ENCODE measurements around the gene PPP1R2B.
A peak's percentile ranks its signal among the peaks of the same experiment; 100 is the strongest.
"Not testable (repeated sequence)": the region's sequence is repeated elsewhere in the genome, so short reads cannot be mapped to it uniquely, and the experiment has no call there.

The PPP1R2B gene

GRCh38 chr5:156850206-156850751, at the start of gene PPP1R2B:
Gene PPP1R2B, plus strand, starts transcription at chr5:156850295. Its CDS starts 268 bp downstream, at chr5:156850563.
- DNase-seq (ENCODE audit: low spot score), result no peak

GRCh38 chr5:156800929-156801328, 49.2 kb upstream of the PPP1R2B start:
- DNase-seq (ENCODE audit: low spot score), result no peak

- no peak for DNase-seq (ENCODE audit: low spot score)
Measured at GRCh38 chr5:156802501-156802900, 47.6 kb upstream of the PPP1R2B start.

GRCh38 chr5:156803404-156803803, 46.7 kb upstream of the PPP1R2B start:
- DNase-seq (ENCODE audit: low spot score), result no peak

GRCh38 chr5:156812959-156813358, 37.1 kb upstream of the PPP1R2B start:
- no peak for DNase-seq (ENCODE audit: low spot score)

- peak; percentile 66 for DNase-seq (ENCODE audit: low spot score)
Measured at GRCh38 chr5:156815988-156816599, 34.0 kb upstream of the PPP1R2B start.

- DNase-seq (ENCODE audit: low spot score), result no peak
Measured at GRCh38 chr5:156819537-156819936, 30.6 kb upstream of the PPP1R2B start.

GRCh38 chr5:156819967-156820581, 30.0 kb upstream of the PPP1R2B start:
- no peak for DNase-seq (ENCODE audit: low spot score)

GRCh38 chr5:156824241-156824640, 25.9 kb upstream of the PPP1R2B start:
- DNase-seq (ENCODE audit: low spot score), result no peak

- DNase-seq (ENCODE audit: low spot score), result peak; percentile 38
Measured at GRCh38 chr5:156824800-156825199, 25.3 kb upstream of the PPP1R2B start.

GRCh38 chr5:156825688-156826087, 24.4 kb upstream of the PPP1R2B start:
- no peak for DNase-seq (ENCODE audit: low spot score)

GRCh38 chr5:156826150-156826549, 23.9 kb upstream of the PPP1R2B start:
- no peak for DNase-seq (ENCODE audit: low spot score)

GRCh38 chr5:156834916-156835315, 15.2 kb upstream of the PPP1R2B start:
- no peak for DNase-seq (ENCODE audit: low spot score)

GRCh38 chr5:156835905-156836304, 14.2 kb upstream of the PPP1R2B start:
- no peak for DNase-seq (ENCODE audit: low spot score)

- DNase-seq (ENCODE audit: low spot score), result no peak
Measured at GRCh38 chr5:156836846-156837245, 13.2 kb upstream of the PPP1R2B start.

- no peak for DNase-seq (ENCODE audit: low spot score)
Measured at GRCh38 chr5:156838961-156839360, 11.1 kb upstream of the PPP1R2B start.

GRCh38 chr5:156841737-156842136, 8.4 kb upstream of the PPP1R2B start:
- DNase-seq (ENCODE audit: low spot score), result no peak

- DNase-seq (ENCODE audit: low spot score), result no peak
Measured at GRCh38 chr5:156846914-156847313, 3.2 kb upstream of the PPP1R2B start.

- DNase-seq (ENCODE audit: low spot score), result not testable (repeated sequence)
Measured at GRCh38 chr5:156848447-156848846, 1.6 kb upstream of the PPP1R2B start.

- DNase-seq (ENCODE audit: low spot score), result no peak
Measured at GRCh38 chr5:156851880-156852279, 1.8 kb downstream of the PPP1R2B start.

- not testable (repeated sequence) for DNase-seq (ENCODE audit: low spot score)
Measured at GRCh38 chr5:156853055-156853454, 3.0 kb downstream of the PPP1R2B start.

- DNase-seq (ENCODE audit: low spot score), result no peak
Measured at GRCh38 chr5:156865427-156865826, 15.3 kb downstream of the PPP1R2B start.

- no peak for DNase-seq (ENCODE audit: low spot score)
Measured at GRCh38 chr5:156870498-156870839, 20.4 kb downstream of the PPP1R2B start.

- no peak for DNase-seq (ENCODE audit: low spot score)
Measured at GRCh38 chr5:156871212-156871611, 21.1 kb downstream of the PPP1R2B start.
